H1 (cell line): ENCODE measurements around the gene ZNF555. TPM values are rescaled to one million over a fixed set of nuclear protein-coding genes. Genes with fewer than 3 reads are reported as not detected.

Source experiments
- CTCF ChIA-PET: fragments of 300-600 bp; sonication (Branson Sonifier 250); formaldehyde crosslinking; loops from one replicate; lab custom pipeline; 2021; ENCODE audit not compliant: partially characterized antibody; lab: Charles Lee
- POLR2A ChIA-PET: fragments of 300-600 bp; sonication (Branson Sonifier 250); formaldehyde crosslinking; loops from one replicate; lab custom pipeline; 2021; ENCODE audit warnings: inconsistent platforms; ENCODE audit not compliant: partially characterized antibody; lab: Charles Lee
- DNase-seq, 2 experiments: peaks; one replicate each; pipeline versions ENCODE4 v3.0.0 to v3.0.0-alpha.2; 2010 to 2022; ENCODE audit warnings: low spot score in 2 of 2, low read depth in 1 of 2, mixed read lengths in 1 of 2
- FAIRE-seq: peaks from 2 replicates; lab custom pipeline; 2011; peaks lifted over from hg19 to GRCh38; lab: Jason Lieb, UNC
- H2AFZ ChIP-seq: 2 replicates; pipeline ENCODE4 v1.8.1; 2012; ENCODE audit warnings: low read length, inconsistent platforms
- H2AK5ac ChIP-seq: 2 replicates; pipeline ENCODE4 v1.6.1; 2013; ENCODE audit warnings: low read depth, low read length
- H2BK120ac ChIP-seq: replicated peaks from 2 replicates; pipeline ENCODE3; 2013; ENCODE audit warnings: low read depth, low read length, inconsistent platforms
- H2BK12ac ChIP-seq: 2 replicates; pipeline ENCODE4 v1.6.1; 2013; ENCODE audit warnings: low read depth, low read length
- H2BK15ac ChIP-seq: 2 replicates; pipeline ENCODE4 v1.6.1; 2013; ENCODE audit warnings: low read length
- H2BK20ac ChIP-seq: 2 replicates; pipeline ENCODE4 v1.6.1; 2013; ENCODE audit warnings: low read length
- H2BK5ac ChIP-seq: 2 replicates; pipeline ENCODE4 v1.6.1; 2013; ENCODE audit warnings: low read depth, low read length
- H3K14ac ChIP-seq: 2 replicates; pipeline ENCODE4 v1.6.1; 2013; ENCODE audit warnings: inconsistent platforms; ENCODE audit not compliant: insufficient read length
- H3K18ac ChIP-seq: 2 replicates; pipeline ENCODE4 v1.6.1; 2013; ENCODE audit warnings: low read length; ENCODE audit errors: extremely low read depth
- H3K23ac ChIP-seq: 2 replicates; pipeline ENCODE4 v1.6.1; 2013; ENCODE audit warnings: inconsistent platforms; ENCODE audit not compliant: insufficient read length
- H3K23me2 ChIP-seq: 2 replicates; pipeline ENCODE4 v1.6.1; 2013; ENCODE audit warnings: low read depth, low read length
- H3K27ac ChIP-seq: 2 replicates; pipeline ENCODE4 v1.6.1; 2011; ENCODE audit warnings: low read depth, low read length, inconsistent platforms
- H3K27me3 ChIP-seq, 4 experiments: replicated peaks in 1 of 4; 1 replicate in 1 of 4; 2 replicates in 3 of 4; pipeline versions ENCODE4 v1.6.1 to v1.8.1; 2011 to 2013; ENCODE audit warnings: low read length in 3 of 4, mild to moderate bottlenecking in 3 of 4, inconsistent platforms in 2 of 4, mixed read lengths in 2 of 4, moderate library complexity in 1 of 4; ENCODE audit not compliant: control insufficient read depth in 3 of 4, insufficient read depth in 3 of 4; ENCODE audit errors: extremely low read depth in 1 of 4
- H3K36me3 ChIP-seq, 4 experiments: 2 replicates each; pipeline versions ENCODE4 v1.6.1 to v1.8.1; 2011 to 2013; ENCODE audit warnings: mild to moderate bottlenecking in 4 of 4, low read length in 3 of 4, moderate library complexity in 2 of 4, control low read depth in 1 of 4, inconsistent platforms in 1 of 4; ENCODE audit not compliant: insufficient read depth in 4 of 4, control insufficient read depth in 2 of 4
- H3K4ac ChIP-seq: replicated peaks from 2 replicates; pipeline ENCODE3; 2013; ENCODE audit warnings: low read length, low read depth, mixed read lengths, inconsistent platforms; ENCODE audit not compliant: insufficient read length
- H3K4me1 ChIP-seq, 4 experiments: replicated peaks in 1 of 4; 1 replicate in 1 of 4; 2 replicates in 3 of 4; pipeline versions ENCODE4 v1.6.1 to v1.8.1; 2011 to 2013; ENCODE audit warnings: low read length in 3 of 4, inconsistent platforms in 2 of 4, mixed read lengths in 1 of 4; ENCODE audit not compliant: insufficient read depth in 4 of 4, control insufficient read depth in 3 of 4
- H3K4me2 ChIP-seq, 2 experiments: 2 replicates each; pipeline versions ENCODE4 v1.6.1 to v1.8.1; 2011 to 2013; ENCODE audit warnings: low read depth in 2 of 2, low read length in 2 of 2, control low read depth in 1 of 2, inconsistent platforms in 1 of 2, mild to moderate bottlenecking in 1 of 2; ENCODE audit not compliant: insufficient read depth in 1 of 2
- H3K4me3 ChIP-seq, 4 experiments: fragments of 200-600, 300-600 bp in 1 of 4; sonication (generic), shearing (Covaris generic), sonication (Bioruptor Twin) in 1 of 4; 2 replicates each; pipeline versions ENCODE4 v1.5.1 to v1.8.1; 2011 to 2016; ENCODE audit warnings: low read length in 4 of 4, low read depth in 3 of 4, control low read depth in 2 of 4, inconsistent platforms in 2 of 4, mild to moderate bottlenecking in 2 of 4, mixed read lengths in 1 of 4, moderate library complexity in 1 of 4; ENCODE audit not compliant: insufficient read depth in 2 of 4; ENCODE audit errors: extremely low read depth in 1 of 4
- H3K56ac ChIP-seq: replicated peaks from 2 replicates; pipeline ENCODE3; 2013; ENCODE audit warnings: low read depth, mild to moderate bottlenecking, mixed read lengths, low read length, inconsistent platforms; ENCODE audit not compliant: insufficient read length
- H3K79me1 ChIP-seq: 2 replicates; pipeline ENCODE4 v1.6.1; 2013; ENCODE audit warnings: low read depth, low read length, control low read depth
- H3K79me2 ChIP-seq, 2 experiments: 2 replicates each; pipeline versions ENCODE4 v1.6.1 to v1.8.1; 2012 to 2013; ENCODE audit warnings: low read length in 2 of 2, mild to moderate bottlenecking in 2 of 2, inconsistent platforms in 1 of 2; ENCODE audit not compliant: insufficient read depth in 2 of 2, control insufficient read depth in 1 of 2
- H3K9ac ChIP-seq, 4 experiments: replicated peaks in 1 of 4; 1 replicate in 1 of 4; 2 replicates in 3 of 4; pipeline versions ENCODE4 v1.6.1 to v1.8.1; 2011 to 2013; ENCODE audit warnings: low read depth in 3 of 4, low read length in 3 of 4, control low read depth in 2 of 4, mild to moderate bottlenecking in 2 of 4, moderate library complexity in 2 of 4, inconsistent platforms in 1 of 4; ENCODE audit errors: extremely low read depth in 1 of 4
- H3K9me3 ChIP-seq, 2 experiments: 2 replicates each; pipeline versions ENCODE4 v1.6.1 to v1.8.1; 2012 to 2013; ENCODE audit warnings: mild to moderate bottlenecking in 2 of 2, moderate library complexity in 2 of 2, control low read depth in 1 of 2, inconsistent platforms in 1 of 2, low read depth in 1 of 2, low read length in 1 of 2, mixed read lengths in 1 of 2; ENCODE audit not compliant: insufficient read depth in 2 of 2
- H4K20me1 ChIP-seq, 2 experiments: replicated peaks in 1 of 2; 2 replicates each; pipeline versions ENCODE3 to v1.8.1; 2011 to 2013; ENCODE audit warnings: inconsistent platforms in 2 of 2, low read length in 2 of 2, mild to moderate bottlenecking in 1 of 2; ENCODE audit not compliant: insufficient read depth in 2 of 2, control insufficient read depth in 1 of 2
- H4K5ac ChIP-seq: 2 replicates; pipeline ENCODE4 v1.6.1; 2013; ENCODE audit warnings: low read length, low read depth, mixed read lengths, inconsistent platforms; ENCODE audit not compliant: insufficient read length
- H4K8ac ChIP-seq: 2 replicates; pipeline ENCODE4 v1.8.0; 2013; ENCODE audit warnings: mild to moderate bottlenecking, moderate library complexity, low read length, inconsistent platforms; ENCODE audit not compliant: insufficient read depth; ENCODE audit errors: extremely low read depth
- H4K91ac ChIP-seq: replicated peaks from 2 replicates; pipeline ENCODE3; 2013; ENCODE audit warnings: low read length, mixed read lengths, inconsistent platforms; ENCODE audit not compliant: insufficient read length
- CBX5 ChIP-seq: fragments of 300-800, 300-1000 bp; sonication (generic); IDR thresholded peaks from 2 replicates; pipeline ENCODE4 v1.7.1; 2016; ENCODE audit warnings: antibody characterized with exemption, low read length, low read depth
- KDM5A ChIP-seq: fragments of 200-600 bp; IDR thresholded peaks from 2 replicates; pipeline ENCODE4 v1.7.1; 2012; ENCODE audit warnings: mild to moderate bottlenecking, low read length, inconsistent platforms, mixed read lengths
- SP1 ChIP-seq: IDR thresholded peaks from 2 replicates; pipeline ENCODE4 v1.6.1; 2011; ENCODE audit warnings: low read depth, low read length
- SP2 ChIP-seq: IDR thresholded peaks from 2 replicates; pipeline ENCODE4 v1.6.1; 2012; ENCODE audit warnings: mild to moderate bottlenecking, low read length, inconsistent platforms
- SP4 ChIP-seq: IDR thresholded peaks from 2 replicates; pipeline ENCODE4 v1.6.1; 2012; ENCODE audit warnings: low read length, inconsistent platforms
- SUZ12 ChIP-seq: fragments of 200-600 bp; sonication (generic); IDR thresholded peaks from 2 replicates; pipeline ENCODE4 v1.6.1; 2012; ENCODE audit warnings: mild to moderate bottlenecking, inconsistent platforms, low read length, moderate library complexity, mixed read lengths
- TAF7 ChIP-seq: optimal IDR thresholded peaks from 2 replicates; pipeline ENCODE3; 2011; ENCODE audit warnings: low read depth, mild to moderate bottlenecking, inconsistent platforms, low read length, moderate library complexity, borderline replicate concordance
- WGBS, 2 experiments: shearing (Covaris generic) in 1 of 2; methylation state at CpG; one replicate each; pipeline versions ENCODE4 v1.1.6 to v1.1.7; 2013 to 2015; ENCODE audit warnings: low lambda C conversion rate in 2 of 2, mixed read lengths in 2 of 2, inconsistent platforms in 1 of 2, low coverage in 1 of 2, missing lambda C conversion rate in 1 of 2; ENCODE audit not compliant: insufficient replicate concordance in 2 of 2, insufficient coverage in 1 of 2, insufficient read length in 1 of 2; ENCODE audit errors: extremely low coverage in 1 of 2, missing lambda C conversion rate in 1 of 2; 5-methylcytosine and 5-hydroxymethylcytosine counted together
- polyA plus RNA-seq, 7 experiments: library from polyadenylated mRNA; depleted of rRNA in 3 of 7; stranded (reverse) in 5 of 7; unstranded in 2 of 7; fragments of >200 nt in 5 of 7; fragments of 200-250 nt in 2 of 7; gene quantifications; 1 replicate in 5 of 7; 2 replicates in 1 of 7; 4 replicates in 1 of 7; pipeline versions ENCODE4 v1.2.1 to v1.2.3, GENCODE V29; 2011 to 2013; ENCODE audit warnings: missing spikeins in 2 of 7, mixed read lengths in 2 of 7
- total RNA-seq: library from RNA; stranded (reverse); fragmentation: NEBNext Ultra II Directional; extraction: Animal tissue kit (Norgen Biotek cat#: 25700); gene quantifications from 2 replicates; pipeline ENCODE4 v1.2.1, GENCODE V29; 2021
- TF ChIP-seq, protein P1 (sequence below), 3 experiments: IDR thresholded peaks; 1 replicate in 2 of 3; 2 replicates in 1 of 3; pipeline versions ENCODE4 v1.5.1 to v1.6.1; 2011; ENCODE audit warnings: low read length in 3 of 3, mild to moderate bottlenecking in 3 of 3, inconsistent platforms in 2 of 3, low read depth in 1 of 3, moderate library complexity in 1 of 3; ENCODE audit not compliant: insufficient read depth in 1 of 3; ENCODE audit errors: control extremely low read depth in 1 of 3

ZNF555 gene
- total and polyA plus RNA-seq, 2 of the 8 experiments (the other 6 are each of a cell fraction or from before 2014, with no cell fraction given): 1.6 to 5.7 TPM

DNA sequence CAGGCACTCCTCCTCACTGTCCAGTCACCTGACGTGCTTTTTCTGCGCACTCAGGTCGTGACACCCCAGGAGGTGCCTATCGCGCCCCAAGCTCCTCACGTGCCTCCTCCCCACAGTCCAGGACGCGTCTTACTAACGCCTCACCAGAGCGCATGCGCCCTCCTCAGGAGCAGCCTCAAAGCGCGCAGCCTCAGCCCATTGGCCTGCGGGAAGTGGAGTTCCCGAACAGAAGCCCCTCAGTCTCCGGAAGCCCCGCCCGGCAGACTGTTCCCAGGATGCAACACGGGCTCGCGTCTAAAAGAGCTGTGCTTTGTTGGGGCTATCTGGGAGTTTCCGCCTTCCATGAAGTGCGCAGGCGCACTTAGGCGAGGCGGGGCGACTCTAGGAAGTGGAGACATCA is 17.6 kb downstream of the ZNF555 start:
- Histone ChIP-seq H4K5ac (no peak overlapping the region), H3K4me3 (no peak overlapping the region), H3K79me2 (no peaks in the 10 kb centered on the region)
- POLR2A ChIA-PET: no interaction called here
- TF ChIP-seq, protein P1, sequence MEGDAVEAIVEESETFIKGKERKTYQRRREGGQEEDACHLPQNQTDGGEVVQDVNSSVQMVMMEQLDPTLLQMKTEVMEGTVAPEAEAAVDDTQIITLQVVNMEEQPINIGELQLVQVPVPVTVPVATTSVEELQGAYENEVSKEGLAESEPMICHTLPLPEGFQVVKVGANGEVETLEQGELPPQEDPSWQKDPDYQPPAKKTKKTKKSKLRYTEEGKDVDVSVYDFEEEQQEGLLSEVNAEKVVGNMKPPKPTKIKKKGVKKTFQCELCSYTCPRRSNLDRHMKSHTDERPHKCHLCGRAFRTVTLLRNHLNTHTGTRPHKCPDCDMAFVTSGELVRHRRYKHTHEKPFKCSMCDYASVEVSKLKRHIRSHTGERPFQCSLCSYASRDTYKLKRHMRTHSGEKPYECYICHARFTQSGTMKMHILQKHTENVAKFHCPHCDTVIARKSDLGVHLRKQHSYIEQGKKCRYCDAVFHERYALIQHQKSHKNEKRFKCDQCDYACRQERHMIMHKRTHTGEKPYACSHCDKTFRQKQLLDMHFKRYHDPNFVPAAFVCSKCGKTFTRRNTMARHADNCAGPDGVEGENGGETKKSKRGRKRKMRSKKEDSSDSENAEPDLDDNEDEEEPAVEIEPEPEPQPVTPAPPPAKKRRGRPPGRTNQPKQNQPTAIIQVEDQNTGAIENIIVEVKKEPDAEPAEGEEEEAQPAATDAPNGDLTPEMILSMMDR (IDR thresholded peaks at IDR 0.05; ENCODE audit: control extremely low read depth in 1 of 3, insufficient read depth in 1 of 3, low read depth in 1 of 3, low read length in 3 of 3): peak in 1 of 3 experiments; percentile 5; a peak in 1 of 4 replicates
- TF ChIP-seq SP2: no peak
- TF ChIP-seq KDM5A: no peak
- no peak for TF ChIP-seq SP4
- no peak for TF ChIP-seq TAF7
- TF ChIP-seq SP1: no peak
- no peak for TF ChIP-seq SUZ12
- no peak for TF ChIP-seq CBX5
- TF ChIP-seq, all 59 proteins: peak for 1
- H3K4me1 ChIP-seq: no peaks in the 10 kb centered on the region
- no peak overlapping the region for H3K4ac ChIP-seq
- H3K4me2 ChIP-seq: no peak overlapping the region
- H3K36me3 ChIP-seq: peaks cover 0 to 12% (median 5%) of the 10 kb centered on the region in 4 experiments; a peak in 4 of 8 replicates
- no peaks in the 10 kb centered on the region; a peak in 1 of 7 replicates for H3K27me3 ChIP-seq
- FAIRE-seq: no peak
- H2BK5ac ChIP-seq: no peak overlapping the region
- WGBS, 2 experiments: 88% methylated on average over 27 of the region's 27 CpGs; no CpG with 5 or more reads in 1 of the 2 experiments
- no peaks in the 10 kb centered on the region for H3K79me1 ChIP-seq
- H2BK12ac ChIP-seq: no peak overlapping the region
- no peak overlapping the region for H3K23ac ChIP-seq
- CTCF ChIA-PET: interaction anchor here (0.6 to 1.1 kb wide), 5 partner anchors 16 to 876 kb away, joined by 3 to 5 read pairs (median 3); partner anchors contain the start of gene ZNF555
- no peak overlapping the region for H2AK5ac ChIP-seq
- H3K23me2 ChIP-seq: no peaks in the 10 kb centered on the region
- H3K9ac ChIP-seq: no peak overlapping the region
- H3K18ac ChIP-seq: no peak overlapping the region
- no peak overlapping the region for H4K91ac ChIP-seq
- no peaks in the 10 kb centered on the region for H4K20me1 ChIP-seq
- H3K9me3 ChIP-seq: peaks cover 60 to 83% of the 10 kb centered on the region in 2 experiments
- no peak overlapping the region for H2AFZ ChIP-seq
- no peak overlapping the region for H2BK120ac ChIP-seq
- no peak overlapping the region for H3K27ac ChIP-seq
- DNase-seq: no peak
- H2BK15ac ChIP-seq: no peak overlapping the region
- H3K56ac ChIP-seq: no peak overlapping the region
- H2BK20ac ChIP-seq: no peak overlapping the region
- H4K8ac ChIP-seq: no peak overlapping the region
- H3K14ac ChIP-seq: no peak overlapping the region
